ENCODE results near the gene TRIM69.

DNA sequence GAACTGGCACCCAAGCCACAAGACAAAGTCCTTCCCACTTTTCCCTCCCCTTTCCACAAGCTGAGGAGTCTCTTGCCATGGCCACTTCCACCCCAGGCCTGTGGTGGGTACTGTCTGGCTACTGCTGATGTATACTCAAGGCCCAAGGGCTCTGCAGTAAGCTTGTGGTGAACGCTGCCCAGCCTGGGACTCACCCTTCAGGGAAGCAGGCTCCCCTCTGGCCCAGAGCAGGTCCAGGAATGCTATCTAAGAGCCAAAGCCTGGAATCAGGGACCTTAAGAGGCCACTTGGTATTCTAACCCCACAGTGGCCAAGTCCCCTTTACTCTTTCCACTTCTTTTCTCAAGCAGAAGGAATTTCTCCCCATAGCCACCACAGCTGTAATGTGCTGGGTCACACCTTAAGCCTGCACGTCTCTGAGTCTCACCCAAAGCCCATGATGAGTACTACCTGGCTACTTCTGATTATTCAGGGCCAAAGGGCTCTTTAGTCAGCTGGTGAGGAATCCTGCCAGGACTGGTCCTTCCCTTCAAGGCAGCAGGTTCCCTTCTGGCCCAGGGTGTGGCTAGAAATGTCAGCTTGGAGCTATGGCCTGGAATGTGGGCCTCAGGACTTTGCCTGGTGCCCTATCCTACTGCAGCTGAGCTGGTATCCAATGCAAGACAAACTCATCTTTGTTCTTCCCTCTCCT lies 29.2 kb upstream of the TRIM69 start:
- TF ChIP-seq POLR2A (IDR thresholded peaks at IDR 0.05; ENCODE audit: low read depth, low read length) (no peak), POLR2AphosphoS5 (IDR thresholded peaks at IDR 0.05; ENCODE audit: low read depth, low read length) (no peak), TAF1 (IDR thresholded peaks at IDR 0.05; ENCODE audit: borderline replicate concordance, low read depth, low read length) (no peak)

Measured in GM12892 (cell line).